ENCODE measurements around the gene GSC2. TPM values are rescaled to one million over a fixed set of nuclear protein-coding genes. Genes with fewer than 3 reads are reported as not detected.

GSC2 gene
- total and polyA plus RNA-seq, 12 donors: not detected

- DNase-seq: no peak
- Histone ChIP-seq H3K27ac (no peak overlapping the region), H3K4me1 (replicated peaks in 1 of 2) (peaks cover 0 to 5% of the 10 kb centered on the region in 2 donors), H3K4me3 (no peak overlapping the region), H3K9me3 (replicated peaks in 1 of 3) (no peaks in the 10 kb centered on the region), H3K27me3 (peaks cover 37% of the 10 kb centered on the region), H3K36me3 (replicated peaks in 1 of 2) (no peaks in the 10 kb centered on the region)
- TF ChIP-seq CTCF (IDR thresholded peaks at IDR 0.05): no peak
- no peak for TF ChIP-seq POLR2A (IDR thresholded peaks at IDR 0.05)
- WGBS, 4 donors: 59 to 64% (median 61%) methylated on average over 10 to 11 of the region's 11 CpGs
- intact Hi-C loops (cut with DNase I): no loop called here
Observed at GRCh38 chr22:19152942-19153883, 3.1 kb upstream of the GSC2 start.

DNA sequence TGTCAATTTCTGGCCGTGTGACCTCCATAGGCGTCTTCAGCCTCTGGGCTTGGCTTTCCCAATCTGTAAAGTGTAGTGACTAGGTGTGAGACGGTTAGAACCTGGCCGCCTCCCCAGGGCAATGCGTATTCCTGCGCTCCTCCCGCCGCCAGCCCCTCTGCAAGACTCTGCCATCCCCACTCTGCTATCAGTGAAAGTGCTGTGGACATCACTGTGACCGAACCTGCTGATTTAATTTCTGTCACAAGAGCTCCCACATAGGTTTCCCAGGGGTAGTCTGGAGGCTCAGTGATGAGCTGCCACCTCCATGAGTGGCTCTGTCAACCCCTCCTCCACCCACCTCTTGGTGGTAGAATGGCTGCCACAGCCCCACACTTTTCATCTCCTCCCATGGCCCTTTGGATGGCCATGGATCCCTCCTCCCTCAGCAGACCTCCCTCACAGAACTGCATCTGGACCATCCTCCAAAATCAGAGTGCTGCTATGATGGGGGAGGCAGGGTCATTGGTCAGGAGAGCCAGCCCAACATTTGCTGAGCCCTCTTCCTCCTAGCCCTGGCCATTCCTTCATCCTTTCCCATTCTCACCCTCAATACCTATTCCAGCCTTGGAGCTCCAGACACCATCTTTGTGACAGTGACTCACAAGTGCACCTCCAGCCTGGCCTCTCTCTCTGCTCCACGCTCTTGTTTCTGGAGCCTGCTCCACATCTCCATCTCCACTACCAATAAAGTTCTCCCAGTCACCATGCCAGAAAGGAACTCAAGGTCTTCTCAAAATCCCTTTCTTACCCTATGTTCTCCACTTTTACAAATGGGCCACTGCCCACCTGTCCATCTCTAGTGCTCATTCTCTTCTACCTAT, 1.5 kb upstream of the GSC2 start:
- 43 to 52% (median 47%) methylated on average over 5 to 10 of the region's 10 CpGs for WGBS, 4 donors
- no peak for DNase-seq
- intact Hi-C loops (cut with DNase I): no loop called here
- Histone ChIP-seq H3K4me3 (no peak overlapping the region), H3K27ac (no peak overlapping the region), H3K27me3 (peaks cover 41% of the 10 kb centered on the region), H3K9me3 (replicated peaks in 1 of 3) (no peaks in the 10 kb centered on the region), H3K4me1 (replicated peaks in 1 of 2) (peaks cover 0 to 5% of the 10 kb centered on the region in 2 donors), H3K36me3 (replicated peaks in 1 of 2) (no peaks in the 10 kb centered on the region)
- no peak for TF ChIP-seq POLR2A (IDR thresholded peaks at IDR 0.05)
- no peak for TF ChIP-seq CTCF (IDR thresholded peaks at IDR 0.05)

- Histone ChIP-seq H3K27ac (no peak overlapping the region), H3K9me3 (replicated peaks in 1 of 3) (no peaks in the 10 kb centered on the region), H3K27me3 (peaks cover 41% of the 10 kb centered on the region), H3K4me1 (replicated peaks in 1 of 2) (peaks cover 0 to 5% of the 10 kb centered on the region in 2 donors), H3K36me3 (replicated peaks in 1 of 2) (no peaks in the 10 kb centered on the region), H3K4me3 (no peak overlapping the region)
- TF ChIP-seq POLR2A (IDR thresholded peaks at IDR 0.05) (no peak), CTCF (IDR thresholded peaks at IDR 0.05) (no peak)
- DNase-seq: no peak
- intact Hi-C loops (cut with DNase I): no loop called here
- WGBS, 4 donors: 6 to 30% (median 8%) methylated on average over 13 to 68 of the region's 68 CpGs
Observed at GRCh38 chr22:19150482-19151328, 613 bp upstream of the GSC2 start.

Measured in adrenal gland (tissue), 12 donors.